HG03135 (cell line): ENCODE measurements around the gene ANTXR2.
"Not testable (repeated sequence)": the region's sequence is repeated elsewhere in the genome, so short reads cannot be mapped to it uniquely, and the experiment has no call there.

Experiments used
- ATAC-seq: cut with Tn5 transposase; IDR thresholded peaks from one replicate; pipeline ENCODE4 v1.9.1; 2021; ENCODE audit warnings: mild to moderate bottlenecking, moderate library complexity; ENCODE audit not compliant: unreplicated experiment

The ANTXR2 gene

DNA sequence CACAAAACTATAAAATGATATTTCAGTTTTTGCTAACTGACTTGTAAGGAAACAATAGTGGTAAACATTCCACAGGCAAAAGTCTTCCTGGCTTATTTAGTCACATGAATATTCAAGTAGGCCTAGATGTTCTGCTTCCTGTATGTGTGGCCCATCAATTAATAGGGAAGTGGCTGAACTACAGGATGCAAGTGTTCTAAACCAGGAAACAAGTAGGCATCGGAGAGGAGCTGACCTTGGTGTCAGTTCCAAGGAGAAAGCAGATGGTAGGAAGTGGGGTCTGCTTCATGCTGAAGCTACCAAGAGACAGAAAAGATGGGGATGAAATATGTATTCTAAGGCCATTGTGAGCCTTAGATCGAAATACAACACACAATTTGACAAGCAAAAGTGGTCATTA lies 149.7 kb downstream of the ANTXR2 start:
- no peak for ATAC-seq

- no peak for ATAC-seq
Measured at GRCh38 chr4:79922011-79922410, 151.0 kb downstream of the ANTXR2 start.

- no peak for ATAC-seq
Measured at GRCh38 chr4:79920163-79920853, 152.7 kb downstream of the ANTXR2 start.

- no peak for ATAC-seq
Measured at GRCh38 chr4:79918292-79918691, 154.7 kb downstream of the ANTXR2 start.

GRCh38 chr4:79917246-79917645 lies 155.8 kb downstream of the ANTXR2 start:
- no peak for ATAC-seq

GRCh38 chr4:79915246-79915645 lies 157.8 kb downstream of the ANTXR2 start:
- ATAC-seq: no peak

GRCh38 chr4:79913581-79913980 lies 159.4 kb downstream of the ANTXR2 start:
- no peak for ATAC-seq

DNA sequence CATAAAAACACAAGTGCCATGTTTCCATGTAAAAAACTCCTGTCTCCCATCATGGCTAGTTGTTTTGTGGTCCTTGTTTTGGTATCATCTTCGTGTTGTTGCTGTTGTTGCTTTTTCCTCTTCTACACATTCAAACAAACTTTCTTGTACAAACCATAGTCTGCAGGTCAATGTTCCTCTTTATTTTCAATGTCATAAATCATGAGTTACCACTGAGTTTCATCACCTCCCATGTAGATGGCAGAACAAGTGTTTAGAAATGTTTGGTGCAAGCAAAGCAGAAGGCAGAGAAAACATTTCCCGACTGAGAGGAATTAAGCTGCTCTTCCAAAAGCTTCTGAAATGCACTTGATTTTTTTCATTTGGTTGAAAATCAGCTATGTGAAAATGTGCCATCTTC lies 166.0 kb downstream of the ANTXR2 start:
- ATAC-seq: no peak

DNA sequence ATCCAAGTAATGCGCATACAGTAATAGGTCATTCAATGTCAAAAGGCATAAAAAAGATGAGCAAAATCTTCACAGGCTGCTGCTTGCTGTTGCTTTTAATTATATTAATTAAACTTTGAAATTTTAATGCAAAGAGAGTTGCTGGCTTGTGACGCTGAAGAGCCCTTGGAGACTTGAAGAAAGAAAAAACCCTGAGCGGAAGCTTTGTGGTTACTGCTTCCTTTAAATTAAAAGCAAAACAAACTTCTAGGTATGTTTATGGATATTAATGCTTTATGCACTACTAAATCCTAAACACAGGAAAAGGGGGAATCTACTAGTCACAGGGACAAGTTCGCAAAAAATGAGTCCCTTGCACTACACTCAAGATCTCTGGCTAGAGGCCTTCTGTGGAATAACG lies 166.7 kb downstream of the ANTXR2 start:
- no peak for ATAC-seq

DNA sequence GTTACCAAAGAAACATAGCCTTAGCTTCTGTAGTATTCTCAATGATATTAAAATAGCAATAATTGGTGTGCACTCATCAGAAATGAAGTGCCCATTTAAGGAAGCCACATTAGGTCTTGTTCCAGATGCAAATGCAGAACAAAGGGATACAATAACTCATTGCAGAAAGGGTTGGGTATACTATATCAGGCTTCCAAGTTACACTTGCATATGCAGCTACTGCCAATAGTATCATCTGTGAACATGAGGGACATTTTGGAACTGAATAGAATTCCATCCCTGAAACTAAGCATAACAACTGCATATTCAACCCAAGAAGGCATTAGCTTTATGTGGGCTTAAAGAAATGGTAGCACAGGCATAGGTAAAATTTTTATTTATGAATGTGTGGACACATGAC lies 167.8 kb downstream of the ANTXR2 start:
- no peak for ATAC-seq

DNA sequence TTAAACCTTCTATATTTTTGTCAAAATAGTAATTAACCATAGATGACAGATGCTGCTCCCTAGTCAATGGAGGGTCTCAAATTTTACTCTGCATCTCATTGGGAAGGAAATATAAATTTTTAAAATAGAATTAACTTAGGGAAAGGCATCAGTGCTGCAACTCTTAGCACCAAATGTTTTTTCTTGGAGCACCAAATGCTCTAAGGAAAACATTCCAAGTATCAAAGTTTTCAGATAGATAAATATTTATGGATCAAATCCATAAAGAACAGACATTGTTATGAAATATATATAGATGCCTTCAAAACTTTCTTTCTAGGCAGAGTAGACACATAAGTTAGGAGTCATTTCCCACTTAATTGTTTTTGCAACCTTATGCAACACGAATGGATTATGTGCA lies 168.7 kb downstream of the ANTXR2 start:
- ATAC-seq: no peak

DNA sequence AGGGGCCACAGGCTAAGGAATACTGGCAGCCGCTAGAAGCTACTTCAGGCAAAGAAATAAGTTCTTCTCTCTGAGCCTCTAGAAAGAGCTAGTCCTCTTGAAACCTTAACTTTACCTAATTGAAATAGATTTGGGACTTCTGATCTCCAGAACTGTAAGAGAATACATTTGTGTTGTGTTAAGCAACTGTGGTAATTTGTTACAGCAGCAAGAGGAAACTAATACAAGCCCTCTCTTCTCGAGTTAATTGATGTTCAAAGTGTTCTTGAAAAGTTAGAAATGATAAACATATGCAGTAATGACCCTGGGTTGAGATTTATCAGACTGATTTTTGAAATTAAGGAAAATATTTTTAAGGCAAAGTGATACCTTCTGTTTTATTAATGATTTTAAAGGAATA lies 172.8 kb downstream of the ANTXR2 start:
- ATAC-seq: no peak

DNA sequence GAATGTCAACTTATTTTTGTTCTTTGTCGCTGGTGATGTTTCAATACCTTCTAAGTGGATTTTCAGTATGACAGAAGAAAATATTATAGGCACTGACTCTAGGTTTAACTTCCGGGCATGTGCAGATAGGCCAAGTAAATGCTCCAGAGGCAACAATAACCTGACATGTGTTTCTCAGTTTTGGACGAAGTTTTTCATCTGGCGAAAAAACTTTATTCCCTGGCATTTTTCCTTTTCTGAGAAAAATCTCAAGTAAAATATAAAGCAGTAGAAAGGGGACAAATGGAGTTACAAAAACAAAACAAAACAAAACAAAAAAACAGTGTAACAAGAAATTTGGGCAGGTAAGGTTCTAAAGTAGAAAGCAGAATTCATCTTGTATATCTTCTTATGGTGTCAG lies 173.5 kb downstream of the ANTXR2 start:
- ATAC-seq: no peak

DNA sequence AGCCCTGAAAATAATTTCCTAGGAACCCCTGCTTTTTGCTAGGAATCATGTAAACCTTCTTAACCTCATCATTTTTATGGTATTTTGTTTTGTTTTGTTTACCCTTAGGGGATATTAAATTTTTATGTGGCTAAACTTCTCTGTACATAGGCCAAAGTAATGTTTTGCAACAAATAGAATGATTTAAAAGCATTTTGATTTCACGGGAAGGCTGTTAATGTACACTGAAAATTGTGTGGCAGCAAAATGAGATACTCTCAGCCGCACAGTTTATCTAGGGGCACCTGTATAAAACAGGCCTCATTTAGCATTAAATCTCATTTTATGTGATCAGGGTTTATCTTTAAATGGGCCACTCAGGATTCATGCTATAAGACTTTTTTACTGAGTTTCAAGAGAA lies 175.0 kb downstream of the ANTXR2 start:
- ATAC-seq: no peak

DNA sequence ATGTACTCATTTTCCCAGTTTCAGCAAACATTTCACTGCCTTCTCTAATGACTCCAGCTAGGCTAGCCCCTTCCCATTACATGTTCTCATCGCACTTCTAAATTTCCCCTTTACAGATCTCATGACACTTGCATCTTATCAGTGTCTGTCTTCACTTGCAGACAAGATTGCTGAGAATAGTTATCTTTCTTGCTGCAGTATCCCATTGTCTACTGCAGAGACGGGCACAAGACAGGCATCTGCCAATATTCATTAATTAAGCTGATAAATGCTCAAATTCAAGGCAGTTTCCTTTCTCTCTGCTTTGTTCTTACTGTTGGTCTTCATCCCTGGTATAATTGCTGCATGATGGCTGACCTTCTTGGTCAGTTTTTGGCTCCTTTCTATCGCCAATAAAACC lies 175.9 kb downstream of the ANTXR2 start:
- no peak for ATAC-seq

- ATAC-seq: no peak
Measured at GRCh38 chr4:79893456-79893855, 179.6 kb downstream of the ANTXR2 start.

GRCh38 chr4:79889026-79889425 lies 184.0 kb downstream of the ANTXR2 start:
- not testable (repeated sequence) for ATAC-seq

DNA sequence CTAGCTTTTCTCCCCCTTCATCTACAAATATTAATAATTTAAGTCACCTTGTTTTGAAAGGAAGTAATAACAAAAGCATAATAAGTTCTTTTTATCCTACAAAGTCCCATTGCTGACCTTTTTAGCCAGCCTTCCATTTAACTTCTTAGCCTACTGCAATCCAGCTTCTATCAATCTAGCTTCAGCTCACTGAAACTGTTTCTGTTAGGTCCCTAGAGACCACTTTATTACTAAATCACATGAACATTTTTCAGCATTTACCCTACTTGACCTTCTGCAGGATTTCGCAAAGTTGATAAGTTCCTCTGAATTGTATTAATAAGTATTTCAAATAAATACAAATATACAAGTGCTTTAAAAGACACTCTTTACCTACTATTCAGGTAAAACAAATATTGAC lies 186.5 kb downstream of the ANTXR2 start:
- ATAC-seq: no peak

GRCh38 chr4:79886021-79886420 lies 187.0 kb downstream of the ANTXR2 start:
- ATAC-seq: no peak

DNA sequence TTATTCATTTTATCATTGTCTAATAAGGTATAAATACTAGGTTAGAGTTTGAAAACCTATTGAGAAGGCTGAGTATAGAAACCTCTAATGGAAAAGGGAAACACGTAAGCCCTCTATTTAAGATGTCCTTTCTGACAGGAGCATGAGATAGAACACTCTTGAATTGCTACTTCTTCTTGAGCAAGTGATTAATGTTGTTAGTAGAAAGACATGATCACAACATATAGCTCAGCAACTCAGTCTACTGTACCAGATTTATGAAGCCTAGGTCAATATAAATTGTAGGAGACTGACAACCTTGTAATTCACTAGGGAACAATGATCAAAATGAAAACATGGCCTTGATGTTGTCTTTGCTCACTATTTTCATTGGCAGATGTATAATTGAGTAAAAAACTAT lies 189.7 kb downstream of the ANTXR2 start:
- no peak for ATAC-seq

DNA sequence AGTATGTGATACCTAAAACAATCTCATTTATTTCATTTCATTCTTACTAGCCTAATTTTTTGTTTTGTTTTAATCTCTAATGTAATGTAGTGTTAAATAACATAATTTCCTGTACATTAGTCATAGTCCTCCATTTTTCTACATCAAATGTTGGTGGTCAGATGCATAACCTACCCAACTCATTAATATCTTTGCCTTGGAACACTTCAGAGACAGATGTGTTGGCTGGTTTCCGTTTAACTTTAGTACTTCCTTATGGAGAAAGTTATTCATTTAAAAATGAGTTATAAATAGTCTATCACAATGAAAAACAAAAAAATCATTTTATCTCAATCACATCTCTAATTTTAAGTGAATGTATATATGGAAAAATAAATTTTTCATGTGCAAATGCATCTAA lies 190.2 kb downstream of the ANTXR2 start:
- ATAC-seq: no peak

GRCh38 chr4:79881407-79881806 lies 191.6 kb downstream of the ANTXR2 start:
- no peak for ATAC-seq

GRCh38 chr4:79877511-79877910 lies 195.5 kb downstream of the ANTXR2 start:
- no peak for ATAC-seq
